ENCODE measurements around the gene MTA2.

DNA sequence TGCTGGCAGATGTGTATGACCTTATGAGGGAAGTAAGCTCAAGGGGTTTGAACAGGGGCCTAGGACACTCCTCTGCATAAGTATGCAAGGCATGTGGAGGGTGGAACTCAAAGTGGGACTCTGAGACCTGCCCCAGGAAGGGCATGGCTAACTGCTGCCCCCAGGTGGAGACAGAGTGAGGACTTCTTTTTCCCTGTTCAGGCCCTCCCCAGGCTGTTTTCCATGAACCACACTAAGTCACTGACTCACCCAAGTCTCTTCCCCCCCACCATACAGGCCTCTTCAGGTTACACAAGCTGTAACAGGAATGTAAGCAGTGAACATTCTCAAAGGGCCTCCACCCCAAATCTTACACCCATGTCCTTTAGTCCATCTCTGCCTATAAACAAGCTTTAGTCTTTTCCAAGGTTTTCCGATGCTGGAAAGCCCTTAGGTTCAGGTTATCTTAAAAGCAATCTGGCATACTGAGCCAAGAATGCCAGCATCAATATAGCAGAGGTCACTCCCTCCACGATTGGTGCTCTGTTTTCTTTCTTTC lies 41.0 kb downstream of the MTA2 start:
- TF ChIP-seq, protein P1, sequence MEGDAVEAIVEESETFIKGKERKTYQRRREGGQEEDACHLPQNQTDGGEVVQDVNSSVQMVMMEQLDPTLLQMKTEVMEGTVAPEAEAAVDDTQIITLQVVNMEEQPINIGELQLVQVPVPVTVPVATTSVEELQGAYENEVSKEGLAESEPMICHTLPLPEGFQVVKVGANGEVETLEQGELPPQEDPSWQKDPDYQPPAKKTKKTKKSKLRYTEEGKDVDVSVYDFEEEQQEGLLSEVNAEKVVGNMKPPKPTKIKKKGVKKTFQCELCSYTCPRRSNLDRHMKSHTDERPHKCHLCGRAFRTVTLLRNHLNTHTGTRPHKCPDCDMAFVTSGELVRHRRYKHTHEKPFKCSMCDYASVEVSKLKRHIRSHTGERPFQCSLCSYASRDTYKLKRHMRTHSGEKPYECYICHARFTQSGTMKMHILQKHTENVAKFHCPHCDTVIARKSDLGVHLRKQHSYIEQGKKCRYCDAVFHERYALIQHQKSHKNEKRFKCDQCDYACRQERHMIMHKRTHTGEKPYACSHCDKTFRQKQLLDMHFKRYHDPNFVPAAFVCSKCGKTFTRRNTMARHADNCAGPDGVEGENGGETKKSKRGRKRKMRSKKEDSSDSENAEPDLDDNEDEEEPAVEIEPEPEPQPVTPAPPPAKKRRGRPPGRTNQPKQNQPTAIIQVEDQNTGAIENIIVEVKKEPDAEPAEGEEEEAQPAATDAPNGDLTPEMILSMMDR (IDR thresholded peaks at IDR 0.05): peak; percentile 44 to 96 (median 88)
- peak in 1 of 2 donors; percentile 8 for TF ChIP-seq POLR2A (IDR thresholded peaks at IDR 0.05)

All from Peyer's patch (tissue), 4 donors.